Fibroblast of the aortic adventitia (primary cell): ENCODE measurements around the gene HLA-G. TPM values are rescaled to one million over a fixed set of nuclear protein-coding genes. Genes with fewer than 3 reads are reported as not detected.

Experiments used
- DNase-seq: peaks from one replicate; pipeline ENCODE4 v3.0.0-alpha.2; 2010; ENCODE audit warnings: low read depth
- H3K4me3 ChIP-seq: 2 replicates; pipeline ENCODE4 v1.5.1; 2011; ENCODE audit warnings: low read depth, mild to moderate bottlenecking, control low read depth, low read length, moderate library complexity
- total RNA-seq: library from RNA; depleted of rRNA; stranded (reverse); fragments of >200 nt; gene quantifications from 2 replicates; pipeline ENCODE4 v1.2.3, GENCODE V29; 2012; ENCODE audit warnings: low replicate concordance
- TF ChIP-seq, protein P1 (sequence below): IDR thresholded peaks from 2 replicates; pipeline ENCODE4 v1.5.1; 2011; ENCODE audit warnings: mild to moderate bottlenecking, low read length, control low read depth, inconsistent platforms; ENCODE audit not compliant: insufficient read depth

HLA-G gene
- total RNA-seq, 1 donor: not detected

GRCh38 chr6:29853245-29853644 is 25.6 kb downstream of the HLA-G start:
- H3K4me3 ChIP-seq: no peak overlapping the region
- no peak for DNase-seq
- TF ChIP-seq, protein P1, sequence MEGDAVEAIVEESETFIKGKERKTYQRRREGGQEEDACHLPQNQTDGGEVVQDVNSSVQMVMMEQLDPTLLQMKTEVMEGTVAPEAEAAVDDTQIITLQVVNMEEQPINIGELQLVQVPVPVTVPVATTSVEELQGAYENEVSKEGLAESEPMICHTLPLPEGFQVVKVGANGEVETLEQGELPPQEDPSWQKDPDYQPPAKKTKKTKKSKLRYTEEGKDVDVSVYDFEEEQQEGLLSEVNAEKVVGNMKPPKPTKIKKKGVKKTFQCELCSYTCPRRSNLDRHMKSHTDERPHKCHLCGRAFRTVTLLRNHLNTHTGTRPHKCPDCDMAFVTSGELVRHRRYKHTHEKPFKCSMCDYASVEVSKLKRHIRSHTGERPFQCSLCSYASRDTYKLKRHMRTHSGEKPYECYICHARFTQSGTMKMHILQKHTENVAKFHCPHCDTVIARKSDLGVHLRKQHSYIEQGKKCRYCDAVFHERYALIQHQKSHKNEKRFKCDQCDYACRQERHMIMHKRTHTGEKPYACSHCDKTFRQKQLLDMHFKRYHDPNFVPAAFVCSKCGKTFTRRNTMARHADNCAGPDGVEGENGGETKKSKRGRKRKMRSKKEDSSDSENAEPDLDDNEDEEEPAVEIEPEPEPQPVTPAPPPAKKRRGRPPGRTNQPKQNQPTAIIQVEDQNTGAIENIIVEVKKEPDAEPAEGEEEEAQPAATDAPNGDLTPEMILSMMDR: no peak

- no peak overlapping the region for H3K4me3 ChIP-seq
- DNase-seq: no peak
- TF ChIP-seq, protein P1: no peak
Measured at GRCh38 chr6:29858006-29858405, 30.4 kb downstream of the HLA-G start.

DNA sequence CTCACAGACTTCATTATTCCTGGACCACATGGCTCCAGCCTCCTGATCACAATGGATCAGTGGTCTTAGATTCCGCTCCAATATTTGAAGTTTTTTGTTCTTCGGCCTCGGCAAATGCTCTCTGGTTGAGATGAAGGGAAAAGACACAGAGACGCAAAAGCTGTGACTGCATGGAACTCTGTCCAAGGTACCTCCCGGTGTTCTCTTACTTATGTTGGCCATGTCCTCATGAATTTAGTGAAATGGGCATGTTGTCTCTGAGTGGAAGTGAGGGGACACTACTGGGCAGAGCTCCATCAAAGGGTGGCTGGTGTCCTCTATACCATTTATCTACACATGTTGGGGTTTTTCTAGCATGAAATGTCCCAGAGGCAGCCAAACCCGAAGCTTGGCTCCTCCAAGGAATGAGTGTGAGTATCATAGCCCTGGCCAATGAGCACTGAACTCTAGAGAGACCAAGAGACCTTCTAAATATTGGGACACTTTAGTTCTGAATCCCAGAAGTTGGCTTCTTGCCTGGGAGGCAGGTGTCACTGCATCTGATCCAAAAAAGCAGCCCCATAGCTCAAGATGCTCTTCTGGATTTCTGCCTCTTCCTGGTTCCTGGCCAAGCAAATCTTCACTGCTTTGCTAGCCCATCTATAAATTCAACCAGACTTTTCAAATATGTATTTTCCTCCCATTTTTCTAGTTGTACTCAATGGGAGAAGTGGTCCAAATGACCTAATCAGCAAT is 34.1 kb downstream of the HLA-G start:
- TF ChIP-seq, protein P1: no peak
- no peak overlapping the region for H3K4me3 ChIP-seq
- peak; percentile 10 for DNase-seq

GRCh38 chr6:29864037-29864810 is 36.6 kb downstream of the HLA-G start:
- no peak overlapping the region for H3K4me3 ChIP-seq
- DNase-seq: peak; percentile 14
- TF ChIP-seq, protein P1: no peak

DNA sequence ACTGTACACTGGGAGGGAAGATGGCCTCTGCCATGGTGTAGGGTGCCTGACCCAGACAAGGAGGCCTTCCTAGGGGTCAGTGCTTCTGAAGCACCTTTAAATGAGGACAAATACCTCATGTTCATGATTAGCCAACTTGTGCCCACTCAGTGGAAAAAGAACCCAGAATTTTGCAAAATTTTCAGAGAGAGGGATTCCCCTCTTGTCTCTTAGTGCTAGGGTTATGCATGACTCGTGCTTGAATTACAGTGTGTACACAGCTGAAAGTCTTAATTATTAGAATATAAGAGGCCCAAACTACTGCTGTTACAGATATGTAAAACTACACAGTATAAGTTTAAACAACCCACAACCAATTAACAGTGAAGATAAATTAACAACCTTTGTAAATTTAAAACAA is 38.0 kb downstream of the HLA-G start:
- DNase-seq: no peak
- H3K4me3 ChIP-seq: no peak overlapping the region
- TF ChIP-seq, protein P1: no peak

DNA sequence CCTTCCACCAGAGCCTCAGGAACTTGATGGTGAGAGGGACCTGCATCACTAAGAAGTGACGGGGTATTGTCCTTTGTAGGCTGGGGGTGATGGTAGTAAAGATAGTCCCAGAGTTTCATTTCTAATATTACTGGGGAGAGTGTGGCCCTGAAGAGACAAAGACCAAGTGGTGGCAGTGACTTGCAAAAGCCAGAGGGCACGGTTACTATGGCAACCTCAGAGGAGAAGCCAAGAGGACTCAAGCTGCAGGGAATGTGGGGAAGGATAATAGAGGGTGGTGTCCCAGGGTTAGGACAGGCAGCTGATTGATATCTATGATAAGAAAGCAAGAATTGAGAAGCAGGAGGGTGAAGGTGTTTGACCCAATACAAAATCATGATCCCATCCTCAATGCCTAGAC is 42.5 kb downstream of the HLA-G start:
- TF ChIP-seq, protein P1: no peak
- no peak overlapping the region for H3K4me3 ChIP-seq
- DNase-seq: no peak
